ENCODE measurements around the gene STEAP1B.
A peak's percentile ranks its signal among the peaks of the same experiment; 100 is the strongest.
"Not testable (repeated sequence)": the region's sequence is repeated elsewhere in the genome, so short reads cannot be mapped to it uniquely, and the experiment has no call there.

The STEAP1B gene

GRCh38 chr7:22496912-22497311 lies 3.1 kb downstream of the STEAP1B start:
- not testable (repeated sequence) for DNase-seq (ENCODE audit: low read depth)

DNA sequence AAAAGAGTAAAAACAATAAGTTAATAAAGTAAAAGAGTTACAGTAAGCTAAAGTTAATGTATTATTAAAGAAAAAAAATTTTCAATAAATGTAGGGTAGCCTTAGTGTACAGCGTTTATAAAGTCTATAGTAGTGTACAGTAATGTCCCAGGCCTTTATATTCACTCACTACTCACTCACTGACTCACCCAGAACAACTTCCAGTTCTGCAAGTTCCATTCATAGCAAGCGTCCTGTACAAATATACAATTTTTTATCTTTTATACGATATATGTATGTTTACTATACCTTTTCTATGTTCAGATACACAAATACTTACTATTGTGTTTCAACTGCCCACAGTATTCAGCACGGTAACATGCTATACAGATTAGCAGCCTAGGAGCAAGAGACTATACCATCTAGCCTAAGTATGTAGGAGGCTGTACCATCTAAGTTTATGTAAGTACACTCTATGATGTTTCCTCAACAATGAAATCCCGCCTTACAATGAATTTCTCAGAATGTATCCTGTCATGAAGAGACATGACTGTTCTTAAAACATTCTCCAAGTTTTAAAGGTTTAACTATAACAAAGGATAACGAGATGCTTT lies 3.6 kb downstream of the STEAP1B start:
- DNase-seq (ENCODE audit: low read depth), result not testable (repeated sequence)

DNA sequence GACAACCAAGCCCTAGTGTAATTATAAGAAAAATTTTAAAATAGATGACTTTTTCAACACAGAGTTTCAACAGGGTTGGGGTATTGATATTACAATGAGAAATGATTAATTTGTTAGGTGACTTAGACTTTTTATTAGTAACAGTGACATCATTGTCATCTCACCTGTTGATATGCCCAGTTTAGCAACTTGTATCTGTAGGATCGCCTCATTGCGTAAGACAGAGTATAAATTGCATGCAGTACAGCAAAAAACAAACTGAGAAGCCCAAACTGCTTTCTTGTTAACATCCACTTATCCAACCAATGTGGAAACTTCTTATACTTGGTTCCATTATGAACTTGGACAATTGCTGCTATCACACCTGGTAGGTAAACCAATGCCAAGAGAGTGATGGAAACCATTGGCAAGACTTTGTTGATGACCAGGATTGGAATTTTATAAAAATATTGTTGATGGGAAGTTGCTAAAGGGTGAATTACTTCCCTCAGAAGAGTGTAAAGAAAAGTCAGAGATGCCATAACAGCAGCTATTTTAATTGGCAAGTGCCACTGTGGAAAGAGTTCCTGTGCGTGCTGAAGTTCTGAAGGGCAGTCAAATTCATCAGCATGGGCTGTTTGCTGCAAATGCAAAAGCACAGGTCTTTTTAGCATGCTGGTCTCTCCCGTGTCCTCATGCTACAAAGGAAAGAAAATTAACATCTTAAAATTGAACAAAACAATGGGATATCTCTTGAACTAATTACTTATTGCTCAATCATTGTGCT lies 6.6 kb downstream of the STEAP1B start:
- DNase-seq (ENCODE audit: low read depth), result not testable (repeated sequence)

- peak; percentile 38 for DNase-seq (ENCODE audit: low read depth)
Measured at GRCh38 chr7:22488643-22489462, 11.1 kb downstream of the STEAP1B start.

GRCh38 chr7:22487978-22488642 lies 11.9 kb downstream of the STEAP1B start:
- DNase-seq (ENCODE audit: low read depth), result no peak

- no peak for DNase-seq (ENCODE audit: low read depth)
Measured at GRCh38 chr7:22486597-22486996, 13.4 kb downstream of the STEAP1B start.

DNA sequence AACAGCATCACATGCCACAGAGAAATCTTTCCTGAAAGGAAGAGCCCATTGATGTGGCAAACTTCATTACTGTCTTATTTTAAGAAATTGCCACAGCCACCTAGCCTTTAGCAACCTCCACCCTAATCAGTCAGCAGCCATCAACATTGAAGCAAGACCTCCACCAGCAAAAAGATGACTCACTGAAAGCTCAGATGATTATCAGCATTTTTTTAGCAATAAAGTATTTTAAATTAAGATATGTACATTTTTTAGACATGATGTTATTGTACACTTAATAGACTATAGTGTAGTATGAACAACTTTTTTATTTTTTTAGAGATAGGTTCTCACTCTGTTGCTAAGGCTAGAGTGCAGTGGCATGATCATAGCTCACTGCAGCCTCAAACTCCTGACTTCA lies 14.8 kb downstream of the STEAP1B start:
- DNase-seq (ENCODE audit: low read depth), result no peak

DNA sequence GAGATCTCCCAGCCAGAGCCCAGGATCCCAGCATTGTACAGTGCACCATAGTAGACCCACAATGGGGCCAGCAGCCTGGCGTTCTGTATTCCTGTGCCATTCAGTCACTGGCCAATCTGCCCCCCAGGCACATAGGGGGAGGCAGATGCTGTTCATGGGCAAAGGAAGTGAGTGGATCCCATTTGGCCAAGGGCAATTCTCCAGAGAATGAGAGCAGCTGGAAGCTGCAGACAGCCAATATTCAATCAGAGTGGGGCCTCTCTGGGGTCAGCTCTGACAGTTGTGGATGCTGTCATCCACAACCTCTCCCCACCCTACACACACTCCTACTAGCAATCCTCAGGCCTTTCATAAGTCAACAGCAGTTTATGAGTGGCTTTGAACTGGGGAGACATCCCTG lies 17.5 kb downstream of the STEAP1B start:
- DNase-seq (ENCODE audit: low read depth), result no peak

- DNase-seq (ENCODE audit: low read depth), result no peak
Measured at GRCh38 chr7:22481726-22482125, 18.3 kb downstream of the STEAP1B start.

GRCh38 chr7:22480523-22481075 lies 19.4 kb downstream of the STEAP1B start:
- no peak for DNase-seq (ENCODE audit: low read depth)

DNA sequence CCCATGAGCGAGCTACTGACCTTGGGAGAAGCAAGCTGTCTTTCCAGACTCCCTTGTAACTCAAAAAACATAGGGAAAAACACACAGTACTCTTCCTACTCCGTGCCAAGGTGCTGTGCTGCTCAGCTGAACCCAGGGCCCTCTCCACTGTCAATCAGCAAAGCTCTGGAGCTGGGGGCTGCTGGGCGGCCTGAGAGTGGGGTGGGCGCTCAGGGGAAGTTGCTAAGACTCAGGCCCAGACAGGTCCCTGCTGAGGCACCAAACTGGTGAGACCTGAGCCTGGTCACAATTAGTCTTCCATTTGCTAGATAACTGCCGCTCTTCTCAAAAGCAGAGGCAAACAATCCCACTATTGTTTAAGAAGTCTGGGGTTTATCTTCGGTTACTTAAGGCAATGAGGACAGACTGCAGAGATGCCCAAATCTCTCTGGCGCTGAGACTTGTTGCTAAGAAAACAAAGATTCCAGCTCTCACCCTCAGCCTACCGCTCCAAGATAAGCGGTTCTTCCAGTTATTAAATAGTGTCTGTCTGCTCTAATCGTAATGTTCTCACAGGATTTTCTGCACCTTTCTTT lies 22.0 kb downstream of the STEAP1B start:
- no peak for DNase-seq (ENCODE audit: low read depth)

DNA sequence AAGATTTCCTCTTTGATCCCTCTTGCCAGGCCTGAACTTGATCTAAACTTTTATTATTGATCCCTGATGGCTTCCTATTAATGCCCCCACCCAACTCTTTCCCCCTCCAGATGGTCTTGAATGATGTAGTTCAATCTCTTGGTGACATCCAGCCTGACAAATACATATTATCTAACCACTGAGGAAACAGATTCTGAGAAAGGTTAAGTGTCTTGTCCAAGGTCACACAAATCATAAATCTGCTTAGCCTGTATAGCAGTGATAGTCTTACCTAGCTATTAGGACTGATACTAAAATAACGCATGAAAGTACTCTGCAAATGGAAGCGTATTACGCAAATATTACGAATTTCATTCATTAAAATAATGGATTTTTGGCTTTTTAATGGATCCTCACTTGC lies 22.7 kb downstream of the STEAP1B start:
- DNase-seq (ENCODE audit: low read depth), result no peak

- no peak for DNase-seq (ENCODE audit: low read depth)
Measured at GRCh38 chr7:22476824-22477223, 23.2 kb downstream of the STEAP1B start.

DNA sequence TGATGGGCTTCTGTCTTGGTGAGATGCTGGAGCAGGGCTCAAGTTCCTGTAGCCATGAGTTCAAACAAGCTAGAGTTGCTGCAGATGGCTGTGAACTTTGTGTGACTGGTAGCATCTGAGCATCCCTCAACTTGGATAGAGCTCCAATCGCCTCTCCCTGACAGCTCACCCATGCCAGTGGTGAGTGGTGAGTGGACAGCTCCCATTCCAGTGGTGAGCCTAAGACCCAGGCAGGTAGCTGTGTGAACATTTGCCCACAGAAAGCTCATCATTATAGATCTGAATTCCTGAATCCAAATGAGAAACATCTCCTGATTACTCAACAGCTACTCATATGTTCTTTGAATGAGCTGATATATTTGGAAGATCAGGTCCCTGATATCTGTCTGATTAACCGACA lies 25.3 kb downstream of the STEAP1B start:
- no peak for DNase-seq (ENCODE audit: low read depth)

- no peak for DNase-seq (ENCODE audit: low read depth)
Measured at GRCh38 chr7:22470981-22471380, 29.0 kb downstream of the STEAP1B start.

DNA sequence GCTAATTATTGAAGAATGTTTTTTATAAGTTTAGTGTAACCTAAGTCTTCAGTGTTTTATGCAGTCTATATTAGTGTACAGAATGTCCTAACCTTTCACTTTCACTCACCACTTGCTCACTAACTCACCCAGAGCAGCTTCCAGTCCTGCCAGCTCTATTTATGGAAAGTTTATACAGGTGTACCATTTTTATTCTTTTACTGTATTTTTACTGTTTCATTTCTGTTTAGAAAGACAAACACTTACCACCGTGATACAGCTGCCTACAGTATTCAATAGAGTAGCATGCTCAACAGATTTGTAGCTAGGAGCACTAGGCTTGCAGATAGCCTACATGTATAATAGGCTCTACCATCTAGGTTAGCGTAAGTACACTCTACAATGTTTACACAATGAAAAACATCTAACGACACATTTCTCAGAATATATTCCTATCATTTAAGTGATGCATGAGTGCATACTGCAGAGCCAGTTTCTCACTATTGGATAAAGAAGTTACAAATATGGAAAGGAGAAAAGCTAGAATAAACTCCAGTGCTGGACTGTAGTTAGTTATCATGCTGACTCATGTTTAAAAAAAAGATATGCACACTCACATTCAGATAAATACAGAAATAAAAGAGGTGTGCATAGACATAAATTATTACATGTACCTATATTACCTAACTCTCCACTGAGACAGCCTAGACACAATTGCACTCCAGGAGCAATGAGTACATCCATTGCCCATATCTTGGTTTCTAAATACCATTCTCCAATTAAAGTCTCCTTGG lies 30.4 kb downstream of the STEAP1B start:
- no peak for DNase-seq (ENCODE audit: low read depth)

GRCh38 chr7:22468609-22469008 lies 31.4 kb downstream of the STEAP1B start:
- no peak for DNase-seq (ENCODE audit: low read depth)

GRCh38 chr7:22464299-22464698 lies 35.7 kb downstream of the STEAP1B start:
- no peak for DNase-seq (ENCODE audit: low read depth)

GRCh38 chr7:22460363-22460988 lies 39.5 kb downstream of the STEAP1B start:
- DNase-seq (ENCODE audit: low read depth), result no peak

- DNase-seq (ENCODE audit: low read depth), result no peak
Measured at GRCh38 chr7:22457471-22457870, 42.5 kb downstream of the STEAP1B start.

Data from stimulated activated CD8-positive, alpha-beta memory T cell treated with anti-CD3 and anti-CD28 coated beads, Interleukin-4, amount 100 ng/mL, for 24 hours (primary cell).